ENCODE data around the gene CCDC107.

The CCDC107 gene

GRCh38 chr9:35662437-35662836, 4.3 kb downstream of the CCDC107 start:
- no peak for DNase-seq

DNA sequence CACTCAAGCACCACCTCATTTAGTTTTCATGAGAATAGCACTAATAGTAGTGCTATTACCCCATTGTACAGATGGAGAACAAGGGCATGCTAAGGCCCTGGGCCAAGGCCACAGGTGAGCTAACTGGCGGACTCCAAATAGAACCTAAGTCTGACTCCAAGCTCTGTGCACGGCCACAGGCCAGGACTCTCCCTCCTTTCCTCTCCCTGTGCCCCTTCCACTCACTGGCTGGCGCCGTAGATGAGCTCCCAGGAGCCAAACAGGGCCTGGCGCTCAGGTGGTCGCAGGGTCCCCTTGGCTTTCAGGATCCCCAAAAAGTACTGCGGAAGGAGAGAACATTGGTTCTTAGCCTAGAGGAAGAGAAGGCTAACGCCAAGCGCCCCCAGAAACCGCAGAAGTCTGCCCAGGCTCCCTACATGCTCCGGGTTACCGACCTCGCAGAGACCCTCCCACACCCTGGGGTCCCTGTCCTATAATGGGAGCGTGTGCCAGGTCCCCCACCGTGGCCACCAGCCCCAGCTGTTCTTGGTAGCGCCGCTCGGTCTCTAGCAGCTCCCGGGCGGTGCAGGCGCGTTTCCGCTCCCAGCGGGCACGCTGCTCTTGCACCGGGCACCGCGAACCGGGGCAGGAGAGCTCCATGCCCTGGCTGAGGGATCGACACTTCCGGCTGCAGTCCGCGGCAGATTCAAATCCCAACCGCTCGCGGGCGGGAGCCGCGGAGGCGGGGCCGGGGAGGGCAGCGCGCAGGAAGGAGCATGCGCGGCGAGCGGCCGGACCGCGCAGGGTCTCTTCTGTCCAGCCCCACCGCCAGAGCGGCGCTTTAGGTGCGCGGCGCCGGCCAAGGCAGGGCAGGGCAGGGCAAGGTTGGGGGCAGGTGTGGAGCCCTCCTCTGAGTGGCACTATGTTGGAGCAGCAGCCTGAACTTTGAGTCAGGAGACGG, 6.7 kb downstream of the CCDC107 start, which contains the start of gene ARHGEF39:
Gene ARHGEF39, minus strand, starts transcription at position 665 of the 940 bp plus-strand sequence. Its CDS starts 26 bp downstream, at position 639.
- peak; percentile 15 for DNase-seq

- DNase-seq = no peak
These were observed 7.4 kb downstream of the CCDC107 start for GRCh38 chr9:35665471-35665818.

DNA sequence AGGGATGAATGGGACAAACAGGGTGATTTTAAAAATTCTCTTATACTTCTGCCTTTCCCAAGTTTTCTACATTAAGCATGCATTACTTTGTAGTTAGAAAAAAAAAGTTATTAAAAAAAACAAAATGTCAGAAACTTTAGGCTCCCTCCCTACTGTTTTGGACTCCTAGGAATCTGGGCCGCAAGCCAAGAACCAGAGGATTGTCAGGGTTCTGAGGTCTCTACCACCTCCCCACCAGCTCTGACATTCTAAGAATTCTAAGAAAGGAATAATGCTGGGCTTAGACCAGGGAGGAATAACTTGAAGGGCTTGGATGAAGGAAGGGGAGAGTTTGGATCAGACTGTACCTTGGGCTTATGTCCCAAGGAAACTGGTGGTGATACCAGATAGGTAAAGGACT, 8.0 kb downstream of the CCDC107 start:
- DNase-seq = no peak

GRCh38 chr9:35666549-35666948, 8.5 kb downstream of the CCDC107 start:
- no peak for DNase-seq

DNA sequence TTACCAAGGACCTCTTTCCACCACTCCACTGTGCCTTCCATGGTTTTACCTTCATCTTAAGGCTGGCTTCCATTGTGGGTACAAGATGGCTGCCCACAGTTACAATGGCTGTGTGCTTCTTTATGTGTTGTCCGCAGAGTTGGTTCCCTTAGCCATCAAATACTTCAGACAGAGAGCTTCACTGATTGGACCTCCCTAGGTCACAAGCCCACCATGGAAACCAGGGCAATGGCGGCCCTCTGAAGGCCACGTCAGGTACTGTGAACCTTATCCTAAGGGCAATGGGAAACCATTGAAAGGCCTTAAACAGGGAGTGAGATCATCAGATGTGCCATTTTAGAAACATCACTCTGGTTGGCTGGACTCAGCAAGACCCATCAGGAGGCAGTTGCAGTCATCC, 9.8 kb downstream of the CCDC107 start:
- no peak for DNase-seq

DNA sequence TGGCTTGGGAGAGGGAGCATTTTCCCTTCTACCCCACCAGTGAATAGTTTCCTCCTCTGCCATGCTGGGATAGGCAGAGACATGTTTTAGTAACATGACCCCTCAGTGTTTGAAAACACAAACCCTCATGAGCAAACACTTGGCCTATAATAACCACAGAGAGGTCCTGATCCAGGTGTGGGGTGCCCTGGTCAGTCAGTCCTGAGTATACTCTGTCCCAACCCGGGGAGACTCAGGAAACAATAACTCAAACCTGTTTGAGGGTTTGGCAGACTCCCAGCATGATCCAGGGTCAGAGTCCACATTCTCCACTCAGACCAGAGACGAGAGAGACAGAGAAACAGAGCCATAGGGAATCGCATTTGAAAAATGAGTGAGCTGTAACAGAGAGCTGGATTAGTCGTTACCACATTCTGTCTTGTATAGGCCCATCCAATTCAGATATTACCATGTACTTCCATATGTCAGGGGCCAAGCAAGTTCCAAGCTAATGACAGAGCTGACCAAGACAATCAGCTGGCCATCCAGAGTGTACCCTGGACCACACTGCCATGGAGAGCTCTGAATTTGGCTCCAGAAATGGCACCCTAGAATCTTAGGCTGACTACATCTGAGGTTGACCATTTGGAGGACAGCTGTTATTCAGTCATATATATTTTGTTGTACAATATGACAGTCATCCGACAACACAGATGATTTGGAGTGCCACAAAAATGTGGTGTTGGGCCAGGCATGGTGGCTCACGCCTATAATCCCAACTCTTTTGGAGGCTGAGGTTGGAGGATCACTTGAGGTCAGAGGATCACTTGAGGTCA, 11.4 kb downstream of the CCDC107 start:
- DNase-seq = no peak

GRCh38 chr9:35673132-35674024, 15.3 kb downstream of the CCDC107 start, which contains the start of gene CA9:
Gene CA9, plus strand, starts transcription at chr9:35673928. Its CDS starts 32 bp downstream, at chr9:35673960.
- DNase-seq = no peak

GRCh38 chr9:35674025-35674361, 15.9 kb downstream of the CCDC107 start:
- no peak for DNase-seq

GRCh38 chr9:35675204-35675603, 17.1 kb downstream of the CCDC107 start:
- DNase-seq = no peak

- no peak for DNase-seq
These were observed 17.8 kb downstream of the CCDC107 start for GRCh38 chr9:35675732-35676392.

- DNase-seq = no peak
These were observed 21.0 kb downstream of the CCDC107 start for GRCh38 chr9:35679091-35679490.

DNA sequence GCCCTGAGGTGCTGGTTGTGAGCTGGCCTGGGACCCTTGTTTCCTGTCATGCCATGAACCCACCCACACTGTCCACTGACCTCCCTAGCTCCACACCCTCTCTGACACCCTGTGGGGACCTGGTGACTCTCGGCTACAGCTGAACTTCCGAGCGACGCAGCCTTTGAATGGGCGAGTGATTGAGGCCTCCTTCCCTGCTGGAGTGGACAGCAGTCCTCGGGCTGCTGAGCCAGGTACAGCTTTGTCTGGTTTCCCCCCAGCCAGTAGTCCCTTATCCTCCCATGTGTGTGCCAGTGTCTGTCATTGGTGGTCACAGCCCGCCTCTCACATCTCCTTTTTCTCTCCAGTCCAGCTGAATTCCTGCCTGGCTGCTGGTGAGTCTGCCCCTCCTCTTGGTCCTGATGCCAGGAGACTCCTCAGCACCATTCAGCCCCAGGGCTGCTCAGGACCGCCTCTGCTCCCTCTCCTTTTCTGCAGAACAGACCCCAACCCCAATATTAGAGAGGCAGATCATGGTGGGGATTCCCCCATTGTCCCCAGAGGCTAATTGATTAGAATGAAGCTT, 21.8 kb downstream of the CCDC107 start:
- no peak for DNase-seq

GRCh38 chr9:35680331-35681105, 22.4 kb downstream of the CCDC107 start:
- no peak for DNase-seq

- DNase-seq = no peak
These were observed 23.4 kb downstream of the CCDC107 start for GRCh38 chr9:35681341-35682002.

- no peak for DNase-seq
These were observed 24.0 kb downstream of the CCDC107 start for GRCh38 chr9:35682051-35682450.

DNA sequence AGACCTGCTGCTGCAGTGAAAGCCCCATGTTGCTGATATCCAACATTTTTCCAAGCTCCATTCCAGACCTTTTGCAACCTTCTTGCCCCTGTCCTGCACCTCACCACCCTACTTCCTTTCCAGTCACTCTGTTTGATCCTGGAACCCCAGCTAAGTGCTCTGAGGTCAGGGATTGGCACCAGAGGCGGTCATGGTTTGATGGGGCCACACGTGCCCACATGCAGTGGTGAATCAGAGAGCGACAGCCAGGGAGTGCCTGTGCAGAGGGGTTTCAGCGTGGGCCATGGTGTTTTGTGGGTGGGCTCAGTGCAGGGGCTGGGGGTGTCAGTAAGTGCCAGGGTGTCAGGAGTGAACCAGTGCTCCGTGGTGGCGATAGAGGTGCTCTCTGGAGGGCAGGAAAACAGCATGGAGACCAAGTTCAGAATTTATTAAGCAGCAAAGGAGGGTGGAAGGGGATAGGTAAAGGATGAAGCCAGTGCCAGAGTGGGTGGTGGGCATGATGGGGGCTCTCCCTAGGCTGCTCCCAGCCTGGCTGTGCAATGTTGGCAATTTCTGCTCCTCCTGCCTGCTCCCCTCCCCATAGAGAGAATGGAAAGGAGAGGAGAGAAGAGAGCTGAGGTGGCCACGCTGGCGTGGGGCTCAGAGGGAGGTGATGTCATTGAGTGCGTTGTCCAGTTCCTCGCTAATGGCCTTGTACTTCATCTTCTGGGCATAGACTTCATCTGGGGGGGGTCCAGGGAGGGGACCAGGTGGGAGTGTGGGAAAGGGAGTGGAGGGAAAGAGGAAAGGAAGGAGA, 24.6 kb downstream of the CCDC107 start:
- DNase-seq = no peak

DNA sequence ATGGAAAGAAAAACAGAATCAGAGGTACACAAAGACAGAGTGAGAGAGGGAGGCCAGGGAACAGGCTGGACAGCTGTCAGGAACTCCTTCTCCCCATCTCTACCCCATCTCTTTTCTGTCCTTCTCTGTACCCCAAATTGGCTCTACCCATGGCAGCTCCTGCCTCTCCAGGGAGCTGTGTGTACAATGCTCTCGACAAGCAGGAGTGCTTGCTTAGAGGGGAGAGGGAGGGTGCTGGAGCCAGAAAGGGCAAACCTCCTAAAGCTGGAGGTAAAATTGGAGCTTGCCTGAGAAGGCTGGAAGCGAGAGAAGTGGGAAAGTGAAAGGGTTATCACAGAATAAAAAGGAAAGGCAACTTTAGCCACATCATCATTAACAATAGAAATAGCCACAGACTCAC, 25.2 kb downstream of the CCDC107 start:
- no peak for DNase-seq

- DNase-seq = no peak
These were observed 26.8 kb downstream of the CCDC107 start for GRCh38 chr9:35684921-35685320.

- DNase-seq = no peak
These were observed 27.4 kb downstream of the CCDC107 start for GRCh38 chr9:35685506-35685905.

Measured in GF-D8 (cell line).